ENCODE data around the gene ARL13B.

The ARL13B gene

GRCh38 chr3:94099311-94099710, 119.4 kb downstream of the ARL13B start:
- no peak for DNase-seq (ENCODE audit: low spot score)

GRCh38 chr3:94101860-94102259, 121.9 kb downstream of the ARL13B start:
- DNase-seq (ENCODE audit: low spot score) = no peak

Measured in LoVo (cell line).